Esophagus mucosa (tissue), 1 donor: ENCODE data around the gene TMEM121. TPM values are rescaled to one million over a fixed set of nuclear protein-coding genes. Genes with fewer than 3 reads are reported as not detected.
"Not testable (repeated sequence)": the region's sequence is repeated elsewhere in the genome, so short reads cannot be mapped to it uniquely, and the experiment has no call there.

Experiments
- ATAC-seq: fragments of 200-7000 bp; cut with Tn5 transposase; one replicate; pipeline ENCODE4 v1.9.1; 2020
- total RNA-seq: library from RNA; stranded (reverse); gene quantifications from one replicate; pipeline ENCODE4 v1.2.4, GENCODE V29; 2023
- donor health status: DM: yes; HTN: yes; CAD: no.

The TMEM121 gene
- total RNA-seq, 1 donor from 2014 or later, result 0.48 TPM

DNA sequence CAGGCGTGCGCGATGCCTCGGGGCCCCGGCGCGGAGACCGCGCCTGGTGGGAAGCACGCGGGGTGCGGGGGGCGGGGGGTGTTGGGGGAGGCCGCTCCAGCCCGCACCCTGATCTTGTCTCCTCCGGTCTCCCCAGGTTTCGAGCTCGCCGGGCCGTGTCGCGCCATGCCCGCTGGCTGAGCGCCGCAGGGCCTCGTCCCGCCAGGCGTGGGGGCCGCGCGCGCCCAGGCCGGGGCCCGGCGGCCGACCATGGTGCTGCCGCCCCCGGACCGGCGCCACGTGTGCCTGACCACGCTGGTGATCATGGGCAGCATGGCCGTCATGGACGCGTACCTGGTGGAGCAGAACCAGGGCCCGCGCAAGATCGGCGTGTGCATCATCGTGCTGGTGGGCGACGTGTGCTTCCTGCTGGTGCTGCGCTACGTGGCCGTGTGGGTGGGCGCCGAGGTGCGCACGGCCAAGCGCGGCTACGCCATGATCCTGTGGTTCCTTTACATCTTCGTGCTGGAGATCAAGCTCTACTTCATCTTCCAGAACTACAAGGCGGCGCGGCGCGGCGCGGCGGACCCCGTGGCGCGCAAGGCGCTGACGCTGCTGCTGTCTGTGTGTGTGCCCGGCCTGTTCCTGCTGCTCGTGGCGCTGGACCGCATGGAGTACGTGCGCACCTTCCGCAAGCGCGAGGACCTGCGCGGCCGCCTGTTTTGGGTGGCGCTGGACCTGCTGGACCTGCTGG is 2.4 kb downstream of the TMEM121 start:
- peak; percentile 1 for ATAC-seq

DNA sequence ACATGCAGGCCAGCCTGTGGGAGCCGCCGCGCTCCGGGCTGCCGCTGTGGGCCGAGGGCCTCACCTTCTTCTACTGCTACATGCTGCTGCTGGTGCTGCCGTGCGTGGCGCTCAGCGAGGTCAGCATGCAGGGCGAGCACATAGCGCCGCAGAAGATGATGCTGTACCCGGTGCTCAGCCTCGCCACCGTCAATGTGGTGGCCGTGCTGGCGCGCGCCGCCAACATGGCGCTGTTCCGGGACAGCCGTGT is 2.9 kb downstream of the TMEM121 start:
- ATAC-seq, result no peak

DNA sequence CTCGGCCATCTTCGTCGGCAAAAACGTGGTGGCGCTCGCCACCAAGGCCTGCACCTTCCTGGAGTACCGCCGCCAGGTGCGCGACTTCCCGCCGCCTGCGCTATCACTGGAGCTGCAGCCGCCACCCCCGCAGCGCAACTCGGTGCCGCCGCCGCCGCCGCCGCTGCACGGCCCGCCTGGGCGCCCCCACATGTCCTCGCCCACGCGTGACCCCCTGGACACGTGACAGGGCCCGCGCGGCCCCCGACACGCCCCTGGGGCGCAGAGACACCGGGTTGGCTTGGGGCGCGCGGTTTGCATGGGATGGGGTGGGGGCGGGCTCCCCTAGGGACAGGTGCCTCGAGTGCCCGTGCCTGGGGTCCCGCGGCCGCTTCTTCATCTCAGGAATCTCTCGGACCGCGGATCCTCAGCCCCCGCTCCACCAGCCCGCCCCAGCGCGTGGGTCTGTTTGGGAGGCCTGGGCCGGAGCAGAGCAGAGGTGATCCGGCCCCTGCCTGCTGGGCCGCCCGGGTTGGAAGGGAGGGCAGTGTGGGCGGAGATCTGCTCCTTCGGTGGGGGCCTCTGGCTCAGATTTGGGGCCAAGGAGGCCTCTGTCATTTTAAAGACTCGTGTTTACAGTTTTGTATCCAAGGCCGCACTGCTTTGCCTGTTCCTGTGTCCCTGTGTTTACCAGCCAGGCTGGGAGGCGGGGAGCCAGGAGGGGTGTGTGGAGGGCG is 3.3 kb downstream of the TMEM121 start:
- no peak for ATAC-seq

DNA sequence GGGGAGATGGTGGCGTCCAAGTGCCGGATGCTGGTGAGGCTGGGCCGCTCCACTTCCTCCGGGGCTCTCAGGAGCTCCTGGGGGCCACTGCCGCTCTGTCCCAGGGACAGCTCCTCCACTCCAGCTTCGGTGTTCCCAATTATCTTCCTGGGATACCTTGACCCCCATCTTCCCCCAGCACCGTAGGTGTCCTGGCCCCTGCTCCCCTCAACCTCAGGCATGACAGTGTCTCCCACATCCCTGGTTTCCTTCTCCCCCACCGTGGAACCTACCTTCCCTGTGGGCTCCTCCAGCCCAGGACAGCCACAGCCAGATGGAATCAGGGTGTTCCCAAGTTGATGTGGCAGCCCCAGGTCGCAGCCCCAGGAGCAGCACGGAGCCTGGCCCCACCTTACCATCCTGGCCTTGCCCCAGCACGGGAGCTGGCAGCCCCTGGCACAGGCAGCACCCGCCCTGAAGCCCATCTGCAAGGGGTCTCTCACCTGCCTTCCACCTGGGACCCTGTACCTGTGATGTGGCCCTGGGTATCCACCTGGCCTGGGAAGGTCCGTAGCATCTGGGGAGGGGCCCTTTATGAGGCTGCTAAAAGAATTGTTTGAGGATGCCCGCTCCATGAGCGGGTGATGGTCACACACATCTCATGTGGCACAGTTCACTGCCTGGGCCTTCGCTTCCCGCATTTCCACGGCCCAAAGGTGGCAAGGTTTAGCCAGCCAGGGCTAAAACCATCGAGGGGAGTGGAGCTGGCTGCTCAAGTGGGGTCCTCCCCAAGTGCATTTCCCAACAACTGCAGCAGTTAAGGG is 4.1 kb downstream of the TMEM121 start:
- ATAC-seq, result no peak

DNA sequence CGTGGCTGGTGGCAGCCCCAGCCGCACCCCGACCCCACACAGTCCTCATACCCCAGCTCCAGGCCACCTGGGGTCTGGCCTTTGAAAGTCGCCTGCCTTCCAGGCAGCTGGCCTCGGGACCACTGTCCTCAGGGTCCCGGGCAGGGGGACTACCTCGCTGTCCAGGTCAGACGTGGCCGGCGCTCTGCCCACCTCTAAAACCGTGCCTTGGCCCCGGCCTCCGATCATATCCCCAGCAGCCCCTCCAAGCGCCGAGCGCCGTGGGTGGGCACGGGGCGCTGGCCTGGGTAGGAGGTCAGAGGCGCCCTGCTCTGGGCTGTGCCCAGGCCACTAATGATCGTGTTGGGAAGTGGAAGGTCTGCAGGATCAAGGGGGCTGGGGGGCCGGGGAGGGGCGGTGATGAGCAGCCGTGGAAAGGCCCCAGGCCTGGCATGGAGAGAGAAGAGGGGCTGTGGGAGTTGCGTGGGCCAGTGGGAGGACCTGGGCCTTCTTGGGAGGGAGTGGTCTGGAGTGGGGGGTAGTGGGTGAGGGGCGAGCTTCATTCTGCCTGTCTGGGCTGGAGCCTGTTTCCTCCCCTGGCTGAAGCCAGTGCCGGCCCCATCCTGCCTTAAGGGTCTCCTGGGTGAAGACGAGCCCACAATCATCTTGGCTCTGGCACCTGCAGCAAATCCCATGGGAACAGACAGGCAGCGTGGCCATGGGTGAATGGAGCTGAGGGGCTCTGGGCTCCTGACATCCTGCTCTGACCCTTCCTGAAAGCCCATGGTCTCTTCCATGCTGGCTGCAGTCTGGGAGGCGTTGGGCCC is 4.9 kb downstream of the TMEM121 start:
- no peak for ATAC-seq

DNA sequence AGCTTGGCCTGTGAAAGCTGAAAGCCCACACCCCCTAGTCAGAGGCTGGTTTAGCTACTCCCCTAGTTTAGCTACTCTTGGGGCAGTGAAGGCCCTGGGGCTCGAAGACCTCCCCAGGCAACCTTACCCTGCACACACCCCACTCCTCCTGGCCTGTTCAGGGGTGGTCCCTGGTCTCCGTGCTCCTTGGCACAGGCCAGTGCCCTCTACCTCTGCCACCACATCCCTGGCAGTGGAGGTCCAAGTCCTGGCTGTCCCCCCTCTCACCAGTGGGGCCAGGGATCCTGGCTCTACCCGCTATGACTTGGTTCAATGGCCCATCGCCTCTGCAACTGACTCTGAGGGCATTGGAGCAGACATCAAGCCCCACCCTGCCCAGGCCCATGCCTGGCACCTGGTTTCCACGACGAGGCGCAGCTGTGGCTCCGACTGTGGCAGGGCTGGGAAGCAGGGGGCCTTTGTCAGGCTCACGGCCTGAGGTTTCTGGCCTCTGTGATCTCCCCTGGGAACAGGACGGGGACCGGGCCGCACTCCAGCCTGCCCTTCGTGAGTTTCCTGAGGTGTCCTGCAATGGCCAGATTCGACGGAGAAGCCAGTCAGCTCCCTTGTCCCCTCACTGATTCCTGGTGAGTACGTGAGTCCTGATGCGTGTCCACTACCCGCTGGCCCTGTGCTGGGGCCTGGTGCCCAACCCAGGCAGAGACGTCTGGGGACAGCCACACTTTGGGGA is 5.7 kb downstream of the TMEM121 start:
- ATAC-seq, result no peak

DNA sequence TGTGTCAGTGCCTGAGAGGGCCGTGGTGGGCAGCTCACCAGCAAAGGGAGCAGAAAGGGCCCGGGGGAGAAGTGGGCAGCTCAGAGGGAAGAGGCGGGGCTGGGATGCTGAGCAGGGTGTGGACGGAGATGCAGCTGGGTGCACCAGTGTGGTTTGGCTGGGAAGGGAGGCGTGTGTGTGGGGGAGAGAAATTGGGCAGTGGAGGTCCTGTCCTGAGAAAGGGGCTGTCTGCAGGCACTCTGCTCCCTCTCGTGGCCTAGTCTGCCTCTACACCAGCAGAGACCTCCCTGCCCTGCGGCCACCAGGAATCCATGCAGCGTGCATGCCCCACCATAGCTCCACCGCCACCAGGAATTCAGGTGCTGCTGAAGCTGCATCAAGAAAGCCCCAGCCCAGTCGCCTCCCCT is 6.4 kb downstream of the TMEM121 start:
- ATAC-seq, result no peak

DNA sequence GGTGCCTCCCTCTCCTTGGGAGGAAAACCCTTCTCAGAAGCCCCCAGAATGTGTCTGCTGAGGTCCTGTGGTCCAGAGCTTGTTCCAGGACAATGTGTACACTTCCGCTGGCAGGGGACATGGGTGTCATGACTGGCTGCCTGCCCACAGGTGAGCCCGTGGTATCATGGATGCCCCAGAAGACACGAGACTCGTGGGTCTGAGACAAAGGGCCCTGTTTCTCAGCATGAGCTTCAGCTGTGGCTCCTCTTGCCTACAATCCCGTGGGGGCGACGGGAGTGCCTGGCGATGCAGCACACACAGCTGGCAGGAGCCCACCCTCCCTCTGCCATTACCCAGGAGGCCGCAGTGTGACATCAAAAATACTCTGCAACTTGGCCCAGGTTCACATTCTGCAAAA is 7.0 kb downstream of the TMEM121 start:
- ATAC-seq, result no peak

DNA sequence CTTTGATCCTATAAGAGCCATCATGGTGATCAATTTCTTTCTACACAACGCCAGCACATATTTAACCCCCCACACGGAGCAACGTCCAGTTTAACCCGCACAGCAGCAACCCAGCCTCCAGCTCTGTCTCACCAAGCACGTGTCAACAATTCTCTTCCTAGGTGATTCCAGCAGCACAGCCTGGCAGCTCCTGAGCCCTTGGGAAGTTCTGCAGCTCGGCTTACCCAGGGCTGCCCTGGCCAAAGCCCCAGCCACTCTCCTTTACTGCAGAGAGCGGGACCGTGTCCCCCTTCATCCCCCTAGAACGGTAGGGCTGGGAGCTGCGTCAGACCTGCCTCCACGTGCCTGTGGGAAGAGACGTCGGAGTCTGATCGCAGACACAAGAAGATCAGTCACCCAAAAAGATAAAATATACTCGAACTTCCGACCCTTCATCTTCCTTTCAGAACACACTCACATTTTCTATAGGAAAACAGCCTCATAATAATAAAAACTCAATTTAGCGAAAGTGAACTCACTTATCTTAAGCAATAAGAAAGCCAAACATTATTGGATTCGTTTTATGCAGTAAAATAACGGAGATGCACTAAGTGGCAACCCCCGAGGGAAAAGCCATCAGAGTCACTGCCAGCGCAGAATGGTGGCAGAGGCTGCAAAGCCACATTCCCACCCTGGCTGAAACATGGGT is 7.6 kb downstream of the TMEM121 start:
- no peak for ATAC-seq

DNA sequence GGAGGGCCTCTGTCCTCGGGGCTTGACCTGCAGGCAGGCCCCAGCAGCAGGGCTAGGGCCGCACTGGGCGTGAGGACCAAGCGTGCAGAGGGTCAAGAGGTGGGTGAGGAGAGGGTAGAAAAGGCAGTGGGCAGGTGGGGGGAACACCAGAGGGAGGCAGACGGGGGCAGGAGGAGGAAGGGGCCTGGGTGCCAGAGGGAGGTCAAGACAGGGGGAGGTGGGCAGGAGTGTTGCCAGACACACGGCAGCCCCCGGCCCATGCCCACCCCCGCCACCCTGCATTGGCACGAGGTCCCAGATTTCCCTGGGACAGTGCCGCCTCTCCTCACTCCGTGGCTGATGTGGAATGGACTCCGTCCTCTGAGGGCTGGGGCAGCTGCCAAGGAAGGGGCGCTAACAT is 8.2 kb downstream of the TMEM121 start:
- no peak for ATAC-seq

DNA sequence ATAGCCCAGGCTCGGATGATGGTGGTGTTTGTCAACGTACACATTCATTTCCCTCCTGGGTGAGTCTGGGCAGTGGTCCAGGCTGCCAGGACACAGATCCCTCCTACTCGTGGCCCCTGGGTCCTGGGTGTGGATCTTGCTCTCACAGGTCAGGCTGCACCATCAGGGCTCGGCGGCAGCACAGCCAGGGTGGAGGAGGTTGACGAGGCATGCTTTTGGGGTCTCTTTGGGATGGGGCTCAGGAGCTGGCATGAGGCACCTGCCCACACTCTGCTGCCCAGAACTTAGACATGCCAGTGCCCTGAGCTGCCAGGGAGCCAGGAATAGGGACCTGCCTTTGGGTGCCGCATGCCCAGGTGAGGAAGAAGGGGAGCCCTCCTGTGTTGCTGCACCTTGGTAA is 9.7 kb downstream of the TMEM121 start:
- no peak for ATAC-seq

DNA sequence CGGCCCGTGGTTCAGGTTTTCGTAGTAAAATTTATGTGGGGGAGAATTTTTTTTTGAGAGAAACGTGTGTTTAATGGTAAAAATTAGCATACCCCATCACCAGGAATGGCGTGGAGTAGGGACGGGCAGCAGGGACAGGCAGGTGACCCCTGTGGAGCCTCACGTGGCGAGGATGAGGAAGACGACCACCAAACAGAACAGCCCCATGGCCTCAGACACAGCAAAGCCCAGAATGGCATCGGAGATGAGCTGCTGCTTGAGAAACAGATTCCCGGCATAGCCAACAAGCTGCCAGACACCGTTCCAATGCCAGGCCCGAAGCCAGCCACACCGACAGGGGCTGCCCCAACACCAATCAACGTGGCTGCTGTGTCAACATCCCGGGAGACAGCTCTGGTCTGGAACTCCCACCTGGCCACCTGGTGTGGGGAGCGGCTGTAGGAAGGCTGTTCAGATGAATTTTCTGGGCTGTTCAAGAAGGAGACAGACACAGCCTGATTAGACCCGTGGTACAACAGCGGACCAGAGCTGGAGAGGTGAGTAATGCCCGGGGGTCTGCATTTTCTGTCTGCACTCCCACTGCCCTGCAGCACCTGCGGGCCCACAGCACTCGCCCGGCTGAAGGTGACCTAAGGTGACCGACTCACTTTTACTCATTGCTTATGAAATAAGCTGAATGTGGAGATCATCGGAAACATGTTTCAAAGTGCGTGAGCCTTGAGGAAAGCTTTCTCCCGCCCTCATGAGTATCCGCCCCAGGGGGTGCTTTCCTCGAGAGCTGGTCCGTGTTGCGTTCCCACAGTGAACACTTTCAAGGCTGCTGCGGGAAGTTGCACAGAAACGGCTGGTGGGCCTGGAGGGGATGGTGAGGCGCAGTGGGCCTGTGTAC is 10.6 kb downstream of the TMEM121 start:
- ATAC-seq, result no peak

DNA sequence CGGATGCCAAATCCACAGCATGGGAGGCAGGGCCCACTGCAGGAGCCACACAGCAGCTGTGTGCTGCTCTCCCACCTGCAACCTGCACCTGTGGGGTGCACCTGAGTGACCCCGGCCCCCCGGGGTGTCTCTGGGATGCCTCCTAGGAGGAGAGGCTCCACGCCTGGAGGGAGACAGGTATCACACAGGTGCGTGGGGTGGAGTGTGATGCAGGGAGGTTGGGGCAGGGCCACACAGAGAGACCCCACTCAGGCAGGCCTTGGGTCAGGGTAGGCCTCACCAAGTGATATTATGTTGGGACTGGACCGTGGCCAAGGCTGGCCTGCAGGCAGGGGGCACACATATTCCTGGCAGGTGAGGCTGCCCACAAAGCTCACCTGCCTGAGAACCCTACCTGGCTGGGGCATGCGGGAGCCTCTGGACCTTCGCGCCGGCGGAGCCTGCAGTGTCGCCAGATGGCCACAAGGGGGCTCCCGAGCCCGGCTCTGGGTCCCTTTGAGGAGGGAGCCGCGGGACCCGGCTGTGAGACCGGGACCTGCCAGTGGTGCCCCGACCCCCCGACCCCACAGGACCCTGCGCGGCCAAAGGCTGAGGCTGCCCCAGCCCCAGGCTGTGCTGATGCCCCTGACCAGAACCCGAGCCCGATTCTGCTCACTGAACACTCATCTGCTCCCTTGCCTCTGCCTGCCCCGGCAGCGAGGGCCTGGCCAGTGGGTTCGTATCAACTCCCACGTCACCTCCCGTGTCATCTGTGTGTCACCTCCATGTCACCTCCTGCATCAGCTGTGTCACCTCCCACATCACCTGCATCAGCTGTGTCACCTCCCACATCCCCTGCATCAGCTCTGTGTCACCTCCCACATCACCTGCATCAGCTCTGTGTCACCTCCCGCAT is 11.4 kb downstream of the TMEM121 start:
- peak; percentile 76 for ATAC-seq

DNA sequence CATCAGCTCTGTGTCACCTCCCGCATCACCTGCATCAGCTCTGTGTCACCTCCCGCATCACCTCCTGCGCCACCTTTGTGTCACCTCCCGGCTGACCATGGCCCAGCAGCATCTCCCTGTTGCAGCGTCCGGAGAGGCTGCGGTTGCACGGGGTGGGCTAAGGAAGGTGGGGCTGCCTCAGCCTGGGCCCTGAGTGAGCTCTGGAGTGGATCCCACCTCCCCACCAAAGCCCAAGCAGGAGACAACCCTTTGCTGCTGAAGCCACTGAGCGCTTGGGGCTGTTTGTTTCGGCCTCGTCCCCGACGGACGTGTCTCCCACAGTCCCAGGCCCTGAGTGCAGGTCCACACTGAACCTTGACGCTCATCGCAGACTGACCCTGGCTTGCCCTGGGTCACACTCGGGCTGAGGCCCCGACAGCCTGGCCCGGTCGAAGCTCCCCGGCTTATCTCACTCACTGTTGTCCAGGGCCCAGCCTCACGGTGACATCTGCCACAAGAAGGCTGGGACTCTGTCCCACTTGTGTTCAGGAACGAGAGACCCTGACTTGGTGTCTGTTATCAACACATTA is 12.2 kb downstream of the TMEM121 start:
- ATAC-seq, result peak; percentile 8

DNA sequence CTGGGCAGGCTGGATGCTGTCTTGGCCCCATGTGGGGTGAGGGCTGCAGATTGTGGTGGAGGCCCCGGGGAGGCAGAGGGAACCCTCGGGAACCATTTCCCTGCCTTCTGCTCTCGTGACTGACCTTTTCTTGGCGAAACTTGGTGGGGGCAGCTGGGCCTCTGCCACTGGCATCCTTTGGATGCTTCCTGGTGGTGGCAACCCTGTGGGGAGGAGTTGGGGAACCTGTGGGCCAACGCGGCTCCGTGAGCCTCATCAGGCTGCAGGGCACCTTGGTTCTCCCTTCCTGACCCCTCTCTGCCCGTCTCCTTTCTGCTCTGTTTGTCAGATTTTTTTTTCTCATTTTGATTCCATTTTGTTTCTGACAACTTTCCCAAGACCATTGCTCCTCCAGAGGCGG is 14.4 kb downstream of the TMEM121 start:
- no peak for ATAC-seq

DNA sequence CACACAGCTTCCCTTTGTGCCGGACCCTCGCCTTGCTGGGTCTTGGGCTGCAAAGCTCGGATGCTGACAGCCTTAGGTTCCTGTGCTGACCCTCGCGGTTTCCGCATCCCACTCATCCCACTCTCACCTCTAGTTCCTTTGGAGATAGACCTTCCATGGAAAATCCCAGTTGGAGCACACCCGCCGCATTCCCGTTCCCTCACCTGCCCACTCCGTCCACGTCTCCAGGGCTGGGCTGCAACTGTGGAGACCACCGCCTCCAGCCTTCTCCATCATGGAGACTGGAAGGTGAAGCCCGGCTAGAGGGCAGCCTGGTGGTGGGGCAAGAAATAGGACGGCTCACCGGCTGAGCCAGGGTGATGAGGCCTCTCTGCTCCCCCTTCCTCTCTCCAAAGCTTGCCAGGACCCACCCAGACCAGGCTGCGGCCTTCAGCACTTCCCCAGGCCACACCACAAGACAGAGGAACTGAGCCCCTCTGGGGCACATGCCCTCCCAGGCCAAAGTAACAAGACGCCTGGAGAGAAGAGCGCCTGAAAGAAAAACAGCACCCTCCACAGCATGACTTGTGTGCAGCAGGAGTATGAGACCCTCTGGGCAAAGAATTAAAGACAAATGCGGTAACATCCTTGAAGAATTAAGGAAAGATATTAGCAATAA is 15.0 kb downstream of the TMEM121 start:
- ATAC-seq, result no peak

DNA sequence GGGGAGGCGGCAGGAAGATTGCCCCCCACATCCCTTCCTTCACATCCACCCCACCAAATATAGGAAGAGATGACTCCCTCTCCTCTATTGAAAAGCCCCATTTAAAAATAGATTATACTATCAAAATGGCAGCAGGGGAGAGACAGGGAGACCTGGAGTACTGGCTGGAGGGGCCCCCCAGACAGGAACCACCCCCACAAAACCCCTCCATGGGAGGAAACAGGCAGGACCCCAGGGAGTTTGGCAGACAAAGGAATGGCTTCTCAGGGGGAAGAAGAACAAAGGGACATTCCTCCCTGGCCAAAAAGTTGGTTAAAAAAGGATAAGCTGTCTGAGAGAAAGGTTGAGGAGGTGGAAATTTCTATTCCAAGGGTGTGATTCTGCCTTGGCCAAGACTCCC is 19.3 kb downstream of the TMEM121 start:
- not testable (repeated sequence) for ATAC-seq

DNA sequence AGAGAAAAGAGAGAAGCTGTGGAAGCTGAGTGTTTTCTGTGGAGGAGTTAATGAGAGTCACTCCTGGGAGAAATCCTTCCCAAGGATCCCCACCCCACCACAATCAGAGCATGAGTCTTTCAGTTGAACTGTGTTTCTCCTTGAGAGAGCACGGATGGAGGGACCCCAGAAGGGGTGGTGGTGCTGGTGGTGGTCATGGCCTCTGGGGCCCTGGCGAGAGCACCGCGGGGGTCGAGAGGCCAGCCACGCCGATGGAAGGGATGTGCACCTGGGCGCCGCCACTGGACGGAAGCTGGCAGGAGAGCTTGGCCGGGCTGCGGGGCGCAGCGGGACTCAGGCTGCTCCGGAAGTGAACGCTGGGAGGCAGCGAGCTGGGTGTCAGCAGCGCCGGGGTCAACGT is 20.0 kb downstream of the TMEM121 start:
- ATAC-seq, result not testable (repeated sequence)

DNA sequence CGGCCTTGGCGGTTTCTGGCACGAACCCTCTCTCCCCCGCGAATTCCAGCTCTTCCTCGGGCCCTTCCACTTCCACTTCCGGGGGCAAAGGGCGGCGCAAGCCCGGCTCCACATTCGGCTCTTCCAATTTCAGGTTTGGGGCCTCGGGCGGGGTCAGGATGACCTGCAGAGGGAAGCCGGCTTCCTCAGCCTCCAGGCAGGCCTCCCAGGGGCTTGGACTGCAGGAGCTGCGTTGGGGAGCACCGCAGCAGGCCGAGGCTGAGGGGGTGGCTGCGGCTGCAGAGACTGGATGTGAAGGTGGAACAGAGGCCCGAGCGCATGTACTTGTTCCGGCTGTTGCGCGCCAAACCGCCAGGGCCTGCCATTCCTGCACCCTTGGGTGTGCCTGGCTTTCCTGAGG is 20.7 kb downstream of the TMEM121 start:
- ATAC-seq, result not testable (repeated sequence)
